HUES48 (cell line): Measurements from ENCODE around the gene TOP2A.

ENCODE experiments used
- H3K27ac ChIP-seq: one replicate; pipeline ENCODE4 v1.7.0; 2013; ENCODE audit warnings: low read depth, low read length, inconsistent platforms
- H3K27me3 ChIP-seq: 2 replicates; pipeline ENCODE4 v1.6.1; 2013; ENCODE audit warnings: mild to moderate bottlenecking, low read length; ENCODE audit not compliant: control insufficient read depth, insufficient read depth
- H3K36me3 ChIP-seq: 2 replicates; pipeline ENCODE4 v1.6.1; 2013; ENCODE audit warnings: low read length; ENCODE audit not compliant: control insufficient read depth, insufficient read depth
- H3K4me1 ChIP-seq: 2 replicates; pipeline ENCODE4 v1.6.1; 2013; ENCODE audit warnings: mild to moderate bottlenecking, low read length; ENCODE audit not compliant: control insufficient read depth, insufficient read depth
- H3K4me3 ChIP-seq: 2 replicates; pipeline ENCODE4 v1.5.1; 2013; ENCODE audit warnings: mild to moderate bottlenecking, low read depth, low read length
- H3K9ac ChIP-seq: 2 replicates; pipeline ENCODE4 v1.6.1; 2013; ENCODE audit warnings: mild to moderate bottlenecking, low read depth, low read length, moderate library complexity
- H3K9me3 ChIP-seq: 2 replicates; pipeline ENCODE4 v1.6.1; 2013; ENCODE audit warnings: low read length; ENCODE audit not compliant: control insufficient read depth, insufficient read depth

Gene TOP2A

GRCh38 chr17:40417609-40418427 is at the start of gene TOP2A:
Gene TOP2A, minus strand, starts transcription at chr17:40417896. Its CDS starts 105 bp downstream, at chr17:40417791.
- H3K4me1 ChIP-seq = peaks cover 15% of the 10 kb centered on the region
- H3K27ac ChIP-seq = peak within 1 kb of the TSS; percentile 74
- no peaks in the 10 kb centered on the region for H3K27me3 ChIP-seq
- H3K9ac ChIP-seq = peak within 1 kb of the TSS; percentile 68
- H3K9me3 ChIP-seq = no peaks in the 10 kb centered on the region
- peak within 1 kb of the TSS; percentile 92 for H3K4me3 ChIP-seq
- H3K36me3 ChIP-seq = peaks cover 36% of the 10 kb centered on the region

GRCh38 chr17:40467281-40467867 is 49.7 kb upstream of the TOP2A start:
- H3K9ac ChIP-seq = no peak overlapping the region

GRCh38 chr17:40466298-40466971 is 48.7 kb upstream of the TOP2A start:
- Histone ChIP-seq H3K4me3 (no peak overlapping the region), H3K9ac (no peak overlapping the region), H3K27me3 (no peaks in the 10 kb centered on the region), H3K4me1 (peaks cover 20% of the 10 kb centered on the region), H3K9me3 (no peaks in the 10 kb centered on the region), H3K27ac (no peak overlapping the region), H3K36me3 (no peaks in the 10 kb centered on the region)

More at GRCh38 chr17:40467281-40467867, 49.7 kb upstream of the TOP2A start:
- H3K4me1 ChIP-seq = peaks cover 16% of the 10 kb centered on the region
- no peak overlapping the region for H3K27ac ChIP-seq
- H3K36me3 ChIP-seq = no peaks in the 10 kb centered on the region
- no peaks in the 10 kb centered on the region for H3K9me3 ChIP-seq
- no peaks in the 10 kb centered on the region for H3K27me3 ChIP-seq
- no peak overlapping the region for H3K4me3 ChIP-seq

- no peaks in the 10 kb centered on the region for H3K36me3 ChIP-seq
- H3K4me1 ChIP-seq = peaks cover 14% of the 10 kb centered on the region
- H3K27me3 ChIP-seq = no peaks in the 10 kb centered on the region
- peak overlapping the region; percentile 82 for H3K27ac ChIP-seq
- no peak overlapping the region for H3K4me3 ChIP-seq
- H3K9ac ChIP-seq = no peak overlapping the region
- no peaks in the 10 kb centered on the region for H3K9me3 ChIP-seq
These were observed 46.7 kb upstream of the TOP2A start for GRCh38 chr17:40464392-40464855.

- Histone ChIP-seq H3K27me3 (no peaks in the 10 kb centered on the region), H3K4me3 (no peak overlapping the region), H3K4me1 (peaks cover 15% of the 10 kb centered on the region), H3K36me3 (no peaks in the 10 kb centered on the region), H3K9me3 (no peaks in the 10 kb centered on the region), H3K9ac (0 out of 2 replicates have a peak overlapping the region, but pooled peaks have one; percentile 15), H3K27ac (peak overlapping the region; percentile 41)
These were observed 45.4 kb upstream of the TOP2A start for GRCh38 chr17:40463122-40463550.

- H3K9ac ChIP-seq = 0 out of 2 replicates have a peak overlapping the region, but pooled peaks have one; percentile 15
- no peak overlapping the region for H3K4me3 ChIP-seq
- peak overlapping the region; percentile 41 for H3K27ac ChIP-seq
- no peaks in the 10 kb centered on the region for H3K27me3 ChIP-seq
- peaks cover 2% of the 10 kb centered on the region; the same call in 1 of the 2 replicates for H3K36me3 ChIP-seq
- H3K9me3 ChIP-seq = no peaks in the 10 kb centered on the region
- peaks cover 21% of the 10 kb centered on the region for H3K4me1 ChIP-seq
These were observed 44.8 kb upstream of the TOP2A start for GRCh38 chr17:40462343-40463121.

GRCh38 chr17:40461732-40462342 is 44.1 kb upstream of the TOP2A start:
- no peak overlapping the region for H3K9ac ChIP-seq
- H3K27ac ChIP-seq = no peak overlapping the region
- peaks cover 24% of the 10 kb centered on the region for H3K4me1 ChIP-seq
- no peaks in the 10 kb centered on the region for H3K9me3 ChIP-seq
- H3K36me3 ChIP-seq = peaks cover 8% of the 10 kb centered on the region
- no peak overlapping the region for H3K4me3 ChIP-seq
- H3K27me3 ChIP-seq = no peaks in the 10 kb centered on the region

GRCh38 chr17:40460968-40461731 is 43.5 kb upstream of the TOP2A start:
- Histone ChIP-seq H3K4me3 (no peak overlapping the region), H3K9me3 (no peaks in the 10 kb centered on the region), H3K4me1 (peaks cover 24% of the 10 kb centered on the region), H3K36me3 (peaks cover 15% of the 10 kb centered on the region), H3K27me3 (no peaks in the 10 kb centered on the region), H3K27ac (no peak overlapping the region), H3K9ac (no peak overlapping the region)

- no peaks in the 10 kb centered on the region for H3K9me3 ChIP-seq
- no peak overlapping the region for H3K27ac ChIP-seq
- H3K27me3 ChIP-seq = no peaks in the 10 kb centered on the region
- H3K36me3 ChIP-seq = peaks cover 21% of the 10 kb centered on the region
- H3K4me1 ChIP-seq = peaks cover 24% of the 10 kb centered on the region
- H3K9ac ChIP-seq = no peak overlapping the region
- H3K4me3 ChIP-seq = no peak overlapping the region
These were observed 42.9 kb upstream of the TOP2A start for GRCh38 chr17:40460604-40460967.
